ENCODE data around the gene CITED4. TPM values are rescaled to one million over a fixed set of nuclear protein-coding genes. Genes with fewer than 3 reads are reported as not detected.

CITED4 gene
- total RNA-seq, 1 experiment from 2014 or later: 9.5 TPM

DNA sequence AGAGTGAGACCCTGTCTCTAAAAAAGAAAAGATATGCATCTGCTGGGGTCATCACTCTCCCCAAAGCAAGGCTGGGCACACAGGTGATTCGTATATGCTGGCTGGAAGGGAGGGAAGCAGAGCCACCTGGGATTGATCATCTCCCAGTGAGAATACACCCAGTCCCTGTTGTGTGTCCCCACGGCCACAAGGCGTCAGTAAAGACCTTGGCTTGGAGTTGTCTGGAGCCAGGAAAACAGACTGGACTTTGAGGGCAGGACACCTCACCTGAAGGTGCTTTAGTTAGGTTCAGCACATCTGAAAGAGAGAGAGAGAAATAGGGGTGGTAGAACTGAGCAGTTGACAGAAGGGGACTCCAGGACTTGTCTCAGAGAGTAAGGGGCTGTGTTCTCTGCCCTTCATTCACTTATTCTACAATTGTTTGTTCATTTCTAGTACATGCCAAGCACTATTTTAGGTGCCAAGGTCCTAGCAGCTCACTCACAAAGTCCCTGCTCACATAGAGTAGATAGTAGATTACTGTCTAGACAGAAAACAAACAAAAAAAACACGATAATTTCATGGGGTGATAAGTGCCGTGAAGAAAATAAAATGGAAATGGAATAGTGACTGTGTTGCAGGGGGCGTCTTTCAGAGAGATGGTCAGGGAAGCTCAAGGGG is 13.5 kb downstream of the CITED4 start:
- H2AK5ac ChIP-seq (ENCODE audit: insufficient read length, low read length): no peak overlapping the region
- Mint-ChIP-seq H3K27me3 (ENCODE audit: low read depth) (peaks cover 8% of the 10 kb centered on the region), H3K9me3 (no peaks in the 10 kb centered on the region), H3K4me1 (peaks cover 4 to 5% of the 10 kb centered on the region in 2 experiments), H3K27ac (no peak overlapping the region), H3K36me3 (ENCODE audit: insufficient read depth in 1 of 3, low read depth in 3 of 3) (no peaks in the 10 kb centered on the region), H3K4me3 (no peak overlapping the region)
- H3K18ac ChIP-seq (ENCODE audit: insufficient read length, low read depth, low read length): no peak overlapping the region
- no peaks in the 10 kb centered on the region for H3K23me2 ChIP-seq (ENCODE audit: insufficient read length, low read depth, low read length, poor library complexity, severe bottlenecking)
- no peaks in the 10 kb centered on the region for H3K79me1 ChIP-seq (ENCODE audit: insufficient read depth, low read depth, low read length, poor library complexity, severe bottlenecking)
- no peak overlapping the region for H3K4me2 ChIP-seq (ENCODE audit: insufficient read depth, insufficient read length, low read length)
- no peak overlapping the region for H3K23ac ChIP-seq (ENCODE audit: insufficient read length, low read depth, low read length)
- H3K27ac ChIP-seq (ENCODE audit: insufficient read length, low read depth, low read length): no peak overlapping the region
- H3K9ac ChIP-seq (ENCODE audit: extremely low read depth, insufficient read length, low read length): no peak overlapping the region
- no peaks in the 10 kb centered on the region for H3K9me3 ChIP-seq (ENCODE audit: control insufficient read depth, low read depth, low read length)
- no peak overlapping the region for H2AFZ ChIP-seq (ENCODE audit: low read length)
- TF ChIP-seq CTCF (conservative IDR thresholded peaks at IDR 0.05): peak; percentile 90
- H4K8ac ChIP-seq (replicated peaks; ENCODE audit: insufficient read length, low read depth, low read length): no peak overlapping the region
- peak; percentile 87 for DNase-seq
- H4K20me1 ChIP-seq (ENCODE audit: control insufficient read depth, insufficient read depth, insufficient read length): no peaks in the 10 kb centered on the region
- no peak overlapping the region for H2BK20ac ChIP-seq (ENCODE audit: low read depth, low read length, poor library complexity, severe bottlenecking)
- no peak overlapping the region for H2BK12ac ChIP-seq (ENCODE audit: insufficient read length, low read depth, low read length)
- H2BK120ac ChIP-seq (ENCODE audit: low read depth, low read length, poor library complexity, severe bottlenecking): no peak overlapping the region
- H2BK15ac ChIP-seq (ENCODE audit: low read depth, low read length): no peak overlapping the region
- no peak overlapping the region for H3K56ac ChIP-seq (ENCODE audit: insufficient read length, low read depth, low read length)
- H4K91ac ChIP-seq (ENCODE audit: insufficient read length, low read depth, low read length): no peak overlapping the region
- no peak overlapping the region for H3K4ac ChIP-seq (ENCODE audit: low read depth, low read length)
- no CpG with 5 or more reads among the region's 6 CpGs for WGBS (ENCODE audit: extremely low coverage, insufficient read length, low lambda C conversion rate)
- H3T11ph ChIP-seq (ENCODE audit: low read length): no peak overlapping the region
- H2BK5ac ChIP-seq (ENCODE audit: insufficient read length, low read length): no peak overlapping the region
- no peaks in the 10 kb centered on the region for H3K79me2 ChIP-seq (ENCODE audit: insufficient read depth, low read length)
- H3K4me1 ChIP-seq (ENCODE audit: insufficient read depth, low read length): no peaks in the 10 kb centered on the region
- H3K14ac ChIP-seq (ENCODE audit: insufficient read depth, low read length): no peak overlapping the region
- no peaks in the 10 kb centered on the region for H3K27me3 ChIP-seq (ENCODE audit: insufficient read depth, low read length)
- no peak overlapping the region for H4K5ac ChIP-seq (ENCODE audit: insufficient read length, low read depth, low read length)

All from H9 (cell line).